NCI-H2081 treated with DMSO at 0.1 percent for 48 hours (cell line): Measurements from ENCODE around the gene MYLK2.
"Not testable (repeated sequence)": the region's sequence is repeated elsewhere in the genome, so short reads cannot be mapped to it uniquely, and the experiment has no call there.

ENCODE experiments used
- DNase-seq: peaks from one replicate; lab custom pipeline; 2025; lab: John Stamatoyannopoulos, UW

The MYLK2 gene

GRCh38 chr20:31815408-31816188, 3.6 kb upstream of the MYLK2 start:
- peak; percentile 43 for DNase-seq

GRCh38 chr20:31816221-31816620, 2.9 kb upstream of the MYLK2 start:
- DNase-seq, result no peak

DNA sequence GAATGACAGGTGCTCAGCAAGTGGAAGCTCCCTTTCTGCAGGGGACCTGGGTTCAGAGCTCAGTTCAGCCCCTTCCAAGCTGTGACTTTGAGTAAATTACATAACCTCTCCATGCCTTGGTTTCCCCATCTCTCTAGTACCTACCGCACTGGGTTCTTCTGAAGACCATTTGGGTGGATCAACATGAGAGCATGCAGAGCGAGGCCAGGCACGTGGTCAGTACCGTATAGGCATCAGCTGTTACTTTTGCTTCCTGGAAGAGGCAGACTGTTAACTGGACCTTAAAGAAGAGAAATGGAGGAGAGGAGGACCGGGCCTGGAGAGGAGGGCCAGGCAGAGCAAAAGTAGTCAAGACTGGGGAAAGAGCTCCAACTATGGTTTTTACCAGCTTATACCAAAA, 1.7 kb upstream of the MYLK2 start:
- DNase-seq, result no peak

GRCh38 chr20:31818376-31818908, 714 bp upstream of the MYLK2 start:
- DNase-seq, result no peak

DNA sequence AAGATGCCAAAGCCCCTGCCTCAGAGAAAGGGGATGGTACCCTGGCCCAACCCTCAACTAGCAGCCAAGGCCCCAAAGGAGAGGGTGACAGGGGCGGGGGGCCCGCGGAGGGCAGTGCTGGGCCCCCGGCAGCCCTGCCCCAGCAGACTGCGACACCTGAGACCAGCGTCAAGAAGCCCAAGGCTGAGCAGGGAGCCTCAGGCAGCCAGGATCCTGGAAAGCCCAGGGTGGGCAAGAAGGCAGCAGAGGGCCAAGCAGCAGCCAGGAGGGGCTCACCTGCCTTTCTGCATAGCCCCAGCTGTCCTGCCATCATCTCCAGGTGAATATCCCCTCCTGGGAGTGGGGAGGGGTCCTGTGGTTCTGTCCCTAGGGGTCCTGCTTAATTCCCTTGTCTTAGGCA, 1.1 kb downstream of the MYLK2 start:
- no peak for DNase-seq

GRCh38 chr20:31821427-31821826, 2.3 kb downstream of the MYLK2 start:
- DNase-seq, result no peak

DNA sequence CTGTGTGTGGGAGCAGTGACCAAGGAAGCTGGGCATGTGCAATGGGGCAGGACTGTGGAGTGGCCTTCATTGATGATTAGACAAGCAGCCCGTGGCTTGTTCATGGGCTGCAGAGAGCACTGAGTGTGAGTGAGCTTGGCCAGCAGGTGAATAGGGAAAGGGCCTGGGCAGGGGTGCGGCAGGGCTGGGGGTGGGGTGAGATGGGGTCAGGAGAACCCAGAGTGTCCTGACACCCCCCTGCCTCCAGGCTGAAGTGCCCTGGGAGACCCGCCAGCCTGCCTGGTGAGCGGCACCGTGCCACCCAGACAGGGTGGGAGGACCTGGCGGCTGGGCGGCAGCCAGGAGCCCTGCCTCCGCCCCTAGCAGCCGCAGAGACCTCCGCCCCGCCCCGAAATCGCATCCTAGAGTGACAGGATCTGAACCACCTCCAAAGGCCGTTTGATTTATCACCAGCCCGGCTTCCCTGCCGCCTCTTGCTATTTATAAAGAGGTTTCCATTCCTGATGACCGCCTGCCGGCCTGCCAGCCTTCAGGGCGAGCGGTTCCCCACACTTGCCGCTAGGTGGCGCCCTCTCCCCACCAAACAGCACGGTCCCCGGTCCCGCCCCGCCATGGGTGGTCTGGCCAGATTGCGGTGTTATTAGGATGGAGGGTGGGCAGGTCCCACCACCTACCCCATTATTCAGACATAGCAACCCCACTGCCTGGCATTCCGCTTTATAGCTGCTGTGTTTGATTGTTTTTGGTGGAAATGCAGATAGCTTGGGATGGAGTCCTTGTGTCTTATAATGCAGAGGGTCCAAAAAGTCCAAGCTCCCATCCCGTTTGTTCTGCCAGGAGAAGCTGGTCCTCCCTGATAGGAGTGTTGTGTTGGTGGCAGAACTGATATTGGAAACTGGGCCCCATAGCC, 3.5 kb downstream of the MYLK2 start:
- peak; percentile 56 for DNase-seq

DNA sequence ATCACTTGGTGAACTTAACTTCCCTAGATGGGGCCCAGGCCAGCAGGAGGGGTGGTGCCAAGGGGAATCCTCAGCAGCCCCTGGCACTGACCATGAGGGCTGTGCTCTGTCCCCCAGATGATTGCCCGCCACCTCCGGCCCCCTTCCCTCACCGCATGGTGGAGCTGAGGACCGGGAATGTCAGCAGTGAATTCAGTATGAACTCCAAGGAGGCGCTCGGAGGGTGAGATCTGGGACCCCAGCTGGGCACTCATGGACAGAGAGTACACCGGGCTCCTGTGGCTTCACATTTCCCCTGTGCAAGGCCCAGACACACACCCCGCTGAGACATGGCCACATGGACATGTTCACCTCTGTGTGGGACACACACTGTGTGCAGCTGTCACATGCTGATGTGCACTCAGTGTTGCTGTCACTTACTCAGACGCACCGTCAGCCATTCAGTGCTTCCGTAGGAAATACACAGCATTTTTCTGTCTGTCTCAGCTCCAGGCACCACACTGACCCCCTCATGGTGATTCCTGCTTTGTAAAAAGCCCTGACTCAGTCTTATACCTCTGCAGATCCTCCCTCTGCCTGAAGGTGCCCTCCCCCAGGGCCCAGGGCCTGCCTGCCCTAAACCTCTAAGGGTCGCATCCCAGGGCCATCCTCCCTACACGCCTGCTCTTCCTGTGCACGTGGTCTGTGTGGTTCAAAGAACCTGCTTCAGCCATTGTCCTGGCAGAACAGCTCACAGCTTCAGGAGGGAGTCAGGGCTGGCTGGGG, 4.4 kb downstream of the MYLK2 start:
- no peak for DNase-seq

DNA sequence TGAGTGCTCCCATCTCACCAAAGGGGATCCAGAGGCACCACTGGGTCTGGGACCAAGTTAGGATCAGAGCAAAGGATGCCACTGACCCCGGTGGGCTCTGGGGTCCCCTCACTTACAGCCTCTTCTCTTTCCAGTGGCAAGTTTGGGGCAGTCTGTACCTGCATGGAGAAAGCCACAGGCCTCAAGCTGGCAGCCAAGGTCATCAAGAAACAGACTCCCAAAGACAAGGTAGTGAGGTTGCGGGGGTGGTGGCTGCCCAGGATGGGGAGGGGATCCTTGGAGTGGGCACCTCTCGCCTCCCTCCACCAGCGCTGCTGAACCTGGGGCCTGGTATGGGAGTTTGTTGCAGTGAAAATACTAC, 4.9 kb downstream of the MYLK2 start:
- no peak for DNase-seq

DNA sequence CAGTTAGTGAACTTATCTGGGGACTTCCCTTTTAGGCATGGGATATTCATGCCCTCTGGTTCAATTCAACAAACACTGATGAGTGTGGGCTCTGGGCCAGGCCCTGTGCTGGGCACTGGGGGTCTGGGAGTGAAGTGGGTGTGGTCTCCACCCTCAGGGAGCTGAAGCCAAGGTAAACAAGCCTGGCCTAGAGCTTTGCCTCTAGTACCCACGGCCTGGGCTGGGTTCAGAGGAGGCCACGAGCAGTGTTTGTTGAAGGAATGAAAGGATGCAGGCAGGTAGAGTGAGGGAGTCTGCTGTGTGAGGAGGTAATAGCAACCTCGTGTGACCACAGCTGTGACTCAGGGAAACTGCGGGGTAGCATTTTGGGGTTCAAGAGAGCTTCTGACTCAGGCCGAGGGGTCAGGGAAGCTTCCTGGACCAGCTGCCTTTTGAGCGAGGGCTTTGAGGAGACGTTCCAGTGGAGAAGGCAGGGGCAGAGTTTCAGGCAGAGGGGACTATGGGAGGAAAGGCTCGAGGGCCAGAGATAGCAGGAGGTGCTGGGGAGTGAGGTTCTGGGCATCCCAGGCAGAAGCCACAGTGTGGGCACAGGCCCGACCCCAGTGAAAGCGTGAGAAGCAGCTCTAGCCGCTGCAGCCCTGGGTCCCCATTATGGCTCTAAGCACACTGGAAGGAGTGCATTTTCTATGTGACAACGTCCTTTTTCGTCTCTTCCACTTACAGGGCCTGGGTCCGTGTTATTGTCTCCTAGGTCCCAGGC, 5.6 kb downstream of the MYLK2 start:
- DNase-seq, result no peak

GRCh38 chr20:31826074-31826473, 6.9 kb downstream of the MYLK2 start:
- no peak for DNase-seq

- no peak for DNase-seq
These were observed 7.9 kb downstream of the MYLK2 start for GRCh38 chr20:31827059-31827458.

DNA sequence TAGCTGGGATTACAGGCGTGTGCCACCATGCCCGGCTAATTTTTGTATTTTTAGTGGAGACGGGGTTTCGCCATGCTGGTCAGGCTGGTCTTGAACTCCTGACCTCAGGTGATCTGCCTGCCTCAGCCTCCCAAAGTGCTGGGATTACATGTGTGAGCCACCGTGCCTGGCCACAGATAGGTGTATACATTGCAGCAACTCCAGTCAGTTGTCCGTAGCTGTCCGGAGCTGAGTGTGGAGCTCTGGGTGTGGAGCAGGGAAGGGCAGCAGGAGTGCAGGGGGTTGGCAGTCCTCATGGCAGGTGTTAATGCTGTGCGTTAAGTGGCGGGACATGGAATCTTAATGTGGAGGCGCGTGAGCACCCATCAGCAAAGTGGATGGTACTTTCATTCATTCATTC, 8.9 kb downstream of the MYLK2 start:
- DNase-seq, result not testable (repeated sequence)

GRCh38 chr20:31829731-31830130, 10.6 kb downstream of the MYLK2 start:
- no peak for DNase-seq

- no peak for DNase-seq
These were observed 11.3 kb downstream of the MYLK2 start for GRCh38 chr20:31830406-31830981.

- DNase-seq, result no peak
These were observed 12.1 kb downstream of the MYLK2 start for GRCh38 chr20:31831211-31831610.

DNA sequence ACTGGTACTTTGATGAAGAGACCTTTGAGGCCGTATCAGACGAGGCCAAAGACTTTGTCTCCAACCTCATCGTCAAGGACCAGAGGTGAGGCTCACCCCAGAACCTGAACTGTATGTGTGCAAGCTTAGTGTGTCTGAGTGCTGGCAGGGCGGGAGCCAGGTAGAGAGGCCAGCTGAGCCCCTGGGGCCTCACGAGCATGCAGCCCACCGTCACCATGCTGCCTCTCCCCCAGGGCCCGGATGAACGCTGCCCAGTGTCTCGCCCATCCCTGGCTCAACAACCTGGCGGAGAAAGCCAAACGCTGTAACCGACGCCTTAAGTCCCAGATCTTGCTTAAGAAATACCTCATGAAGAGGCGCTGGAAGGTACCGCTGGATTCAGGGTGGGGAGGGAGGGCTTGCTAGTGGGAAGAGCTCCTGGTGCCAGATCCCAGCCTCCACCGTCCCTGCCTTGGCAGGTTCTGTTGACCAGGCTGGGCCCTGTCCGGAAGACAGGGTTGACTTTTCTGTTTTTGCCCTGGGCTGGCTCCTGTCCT, 12.7 kb downstream of the MYLK2 start:
- DNase-seq, result no peak

GRCh38 chr20:31833130-31833930, 14.2 kb downstream of the MYLK2 start:
- DNase-seq, result no peak

GRCh38 chr20:31833931-31834521, 14.9 kb downstream of the MYLK2 start:
- no peak for DNase-seq

DNA sequence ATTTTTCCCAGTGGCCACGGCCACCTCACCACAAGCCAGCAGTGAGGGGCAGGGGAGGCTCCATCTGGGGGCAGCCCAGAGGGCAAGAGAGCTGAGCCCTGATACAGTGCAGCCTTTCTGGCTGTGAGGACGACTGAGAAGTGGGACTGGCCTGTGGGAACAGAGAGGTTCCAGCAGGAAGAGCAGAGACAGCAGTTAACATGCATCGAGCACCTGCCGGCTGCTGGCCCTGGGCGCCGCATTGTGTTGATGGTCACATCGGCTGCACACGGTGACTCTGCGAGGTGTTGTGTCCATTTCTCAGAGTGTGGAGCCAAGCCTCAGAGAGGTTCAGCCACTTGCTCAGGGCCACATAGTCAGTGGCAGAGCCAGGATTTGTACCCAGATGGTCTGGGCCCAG, 16.4 kb downstream of the MYLK2 start:
- no peak for DNase-seq
